A204.1 (cell line): ENCODE measurements around the gene CCNQ.

Experiments
- FAIRE-seq: peaks from 2 replicates; lab custom pipeline; 2012; peaks lifted over from hg19 to GRCh38; lab: Jason Lieb, UNC

CCNQ gene

DNA sequence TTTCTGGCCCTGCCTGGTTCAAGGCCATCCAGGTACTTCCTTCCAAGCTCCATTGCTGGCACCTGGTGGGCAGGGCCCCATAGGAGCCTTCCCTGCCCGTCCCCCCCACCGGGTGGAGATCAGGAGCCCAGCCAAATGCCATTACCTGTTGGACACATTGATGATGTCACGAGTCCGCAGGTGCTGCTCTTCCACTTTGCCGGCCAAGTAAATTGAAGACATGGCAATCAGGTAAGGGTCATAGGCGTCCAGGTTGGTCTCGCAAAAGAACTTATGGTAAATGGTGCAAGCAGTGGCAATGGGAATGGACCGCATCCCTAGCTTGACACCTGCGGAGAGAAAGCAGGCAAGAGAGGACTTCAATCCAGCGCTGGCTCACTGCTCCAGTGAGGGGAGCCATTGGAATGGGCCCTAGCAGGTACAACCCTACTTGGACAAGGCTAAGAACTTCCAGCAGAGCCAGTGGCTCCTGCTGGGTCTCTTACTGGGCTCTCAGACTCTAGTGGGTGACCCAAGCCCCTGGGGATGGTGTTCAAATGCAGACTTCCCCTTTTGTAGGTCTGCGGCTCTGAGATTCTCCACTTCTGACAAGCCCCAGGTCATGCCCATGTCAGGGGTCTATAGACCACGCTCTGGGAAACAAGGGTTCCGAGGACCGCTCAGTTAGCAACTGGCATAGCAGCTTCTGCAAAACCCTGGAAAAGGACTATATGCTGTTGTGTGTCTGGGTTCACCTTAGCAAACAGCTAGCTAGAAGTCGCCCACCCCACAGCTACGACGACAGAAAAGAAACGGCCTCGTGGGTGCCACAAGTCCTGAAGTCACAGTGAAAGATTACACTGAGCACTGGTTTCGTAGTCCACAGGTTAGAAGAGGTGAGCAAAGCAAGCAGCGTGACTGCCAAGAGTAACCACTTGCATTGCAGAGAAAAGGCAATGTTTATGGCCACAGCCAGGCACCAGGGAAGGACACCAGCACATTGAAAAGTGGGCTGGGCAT is 2.8 kb downstream of the CCNQ start:
- no peak for FAIRE-seq

GRCh38 chrX:153595387-153595786 is 3.6 kb downstream of the CCNQ start:
- no peak for FAIRE-seq

DNA sequence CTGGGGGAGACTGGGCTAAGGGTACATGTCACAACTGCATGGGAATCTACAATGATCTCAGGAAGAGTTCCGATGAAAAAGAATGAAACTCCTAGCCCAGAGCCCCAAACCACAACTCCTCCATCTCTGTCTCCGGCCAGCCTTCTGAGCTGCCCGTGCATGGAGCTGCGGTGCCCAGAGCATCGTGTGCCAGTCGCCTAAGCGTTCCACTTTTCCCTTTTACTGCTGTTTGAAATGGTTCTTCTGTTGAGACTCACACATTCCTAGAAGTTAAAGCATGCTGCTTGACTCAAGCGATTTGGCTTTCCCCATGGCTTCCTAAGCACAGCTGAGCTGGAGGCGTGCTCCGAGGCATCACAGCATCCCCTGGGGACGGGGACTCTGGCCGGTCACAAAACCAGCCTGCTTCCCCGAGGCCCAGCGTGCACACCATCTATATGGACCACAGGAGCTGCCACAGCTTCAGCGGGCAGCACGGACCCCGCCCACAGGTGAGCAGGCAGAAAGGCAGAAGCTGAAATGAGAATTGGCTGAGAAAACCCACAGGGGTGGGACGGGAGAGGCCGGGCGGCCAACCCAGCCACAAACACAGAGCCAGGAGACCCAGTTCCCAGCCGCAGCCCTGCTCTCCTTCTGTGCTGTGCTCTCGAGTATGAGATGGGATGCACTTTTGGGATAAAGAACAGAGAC is 5.0 kb downstream of the CCNQ start:
- FAIRE-seq, result no peak

- no peak for FAIRE-seq
Observed at GRCh38 chrX:153592966-153593688, 5.8 kb downstream of the CCNQ start.

DNA sequence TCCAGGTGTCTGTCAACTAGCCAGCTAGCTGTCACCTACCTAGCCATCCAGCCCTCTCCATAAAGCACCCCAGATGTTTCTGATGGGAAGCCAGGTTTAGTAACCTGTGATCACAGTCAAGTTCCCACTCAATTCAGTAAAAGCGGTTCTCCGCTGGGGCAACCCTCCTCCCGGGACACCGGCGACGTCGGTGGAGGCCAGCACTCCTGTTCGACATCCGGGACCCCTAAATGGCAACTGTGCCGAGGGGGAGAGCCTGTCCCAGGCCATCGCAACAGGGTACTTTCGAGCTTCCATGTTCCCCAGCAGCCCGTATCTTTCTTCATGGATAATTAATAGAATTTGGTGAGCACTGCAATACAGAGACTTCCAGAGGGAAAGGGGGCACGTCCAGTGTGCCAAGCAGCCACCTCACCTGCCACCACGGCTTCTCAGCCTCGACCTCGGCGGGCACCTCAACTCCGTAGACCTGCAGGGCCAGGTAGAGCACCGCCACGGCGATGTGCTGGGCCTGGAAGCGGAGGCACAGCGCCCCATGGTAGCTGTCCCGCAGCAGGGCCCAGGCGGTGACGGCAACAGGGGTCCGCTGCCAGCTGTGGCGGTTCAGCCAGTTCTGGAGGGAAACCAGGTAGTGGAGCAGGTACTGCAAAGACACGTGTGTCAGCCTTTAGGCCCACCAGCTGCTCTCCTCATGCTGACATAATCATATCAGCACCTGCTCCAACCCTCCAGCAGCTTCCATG is 6.7 kb downstream of the CCNQ start:
- FAIRE-seq, result no peak

GRCh38 chrX:153590961-153591956 is 7.7 kb downstream of the CCNQ start:
- no peak for FAIRE-seq

GRCh38 chrX:153588782-153589446 is 10.0 kb downstream of the CCNQ start:
- FAIRE-seq, result no peak

GRCh38 chrX:153588021-153588781 is 10.7 kb downstream of the CCNQ start:
- FAIRE-seq, result no peak

- FAIRE-seq, result no peak
Observed at GRCh38 chrX:153587342-153587741, 11.6 kb downstream of the CCNQ start.

DNA sequence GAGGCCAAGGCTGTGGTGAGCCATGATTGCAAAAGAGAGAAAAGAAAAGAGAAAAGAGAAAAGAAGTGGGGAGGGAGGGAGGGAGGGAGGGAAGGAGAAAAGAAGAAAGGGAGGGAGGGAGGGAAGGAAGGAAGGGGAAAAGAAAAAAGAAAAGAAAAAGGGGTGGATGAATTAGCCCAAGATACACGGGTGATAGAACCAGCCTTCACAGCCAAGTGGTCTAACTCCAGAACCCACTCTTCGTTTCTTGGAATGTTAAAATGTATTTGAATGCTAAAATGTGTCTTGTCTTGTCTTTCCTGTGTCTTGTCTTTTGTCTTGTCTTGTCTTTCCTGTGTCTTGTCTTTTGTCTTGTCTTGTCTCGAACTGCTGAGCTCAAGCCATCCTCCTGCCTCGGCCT is 13.1 kb downstream of the CCNQ start:
- no peak for FAIRE-seq

DNA sequence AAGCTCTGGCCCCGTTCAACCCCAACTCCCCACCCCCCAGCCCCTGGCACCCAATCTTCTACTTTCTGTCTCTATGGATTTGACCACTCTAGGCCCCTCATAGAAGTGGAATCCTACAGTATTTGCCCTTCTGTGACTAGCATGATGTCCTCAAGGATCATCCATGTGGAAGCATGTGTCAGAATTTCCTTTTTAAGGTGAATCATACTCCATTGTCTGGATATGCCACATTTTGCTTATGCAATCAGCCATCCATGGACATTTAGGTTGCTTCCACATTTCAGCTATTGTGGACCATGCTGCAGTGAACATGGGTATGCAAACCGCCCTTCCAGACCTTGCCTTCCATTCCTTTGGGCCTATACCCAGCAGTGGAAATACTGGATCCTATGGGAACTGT is 15.5 kb downstream of the CCNQ start:
- FAIRE-seq, result no peak

DNA sequence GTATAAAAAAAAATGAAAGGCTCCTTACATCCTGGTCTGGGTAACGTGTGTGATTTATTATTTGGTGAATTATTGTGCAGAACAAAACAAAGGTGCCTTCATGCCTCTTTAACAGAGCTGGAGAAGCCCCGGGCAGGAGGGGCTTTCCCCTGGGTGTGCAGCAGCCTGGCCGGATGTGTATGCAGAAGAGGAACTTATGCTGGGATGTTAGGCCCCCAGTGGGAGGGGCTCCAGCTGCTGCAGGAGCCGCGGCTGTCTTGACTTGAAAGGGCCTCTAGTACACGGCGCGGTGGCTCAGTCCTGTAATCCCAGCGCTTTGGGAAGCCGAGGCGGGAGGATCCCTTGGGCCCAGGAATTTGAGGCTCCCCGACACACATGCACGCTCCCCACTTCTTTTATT is 16.0 kb downstream of the CCNQ start:
- FAIRE-seq, result no peak

DNA sequence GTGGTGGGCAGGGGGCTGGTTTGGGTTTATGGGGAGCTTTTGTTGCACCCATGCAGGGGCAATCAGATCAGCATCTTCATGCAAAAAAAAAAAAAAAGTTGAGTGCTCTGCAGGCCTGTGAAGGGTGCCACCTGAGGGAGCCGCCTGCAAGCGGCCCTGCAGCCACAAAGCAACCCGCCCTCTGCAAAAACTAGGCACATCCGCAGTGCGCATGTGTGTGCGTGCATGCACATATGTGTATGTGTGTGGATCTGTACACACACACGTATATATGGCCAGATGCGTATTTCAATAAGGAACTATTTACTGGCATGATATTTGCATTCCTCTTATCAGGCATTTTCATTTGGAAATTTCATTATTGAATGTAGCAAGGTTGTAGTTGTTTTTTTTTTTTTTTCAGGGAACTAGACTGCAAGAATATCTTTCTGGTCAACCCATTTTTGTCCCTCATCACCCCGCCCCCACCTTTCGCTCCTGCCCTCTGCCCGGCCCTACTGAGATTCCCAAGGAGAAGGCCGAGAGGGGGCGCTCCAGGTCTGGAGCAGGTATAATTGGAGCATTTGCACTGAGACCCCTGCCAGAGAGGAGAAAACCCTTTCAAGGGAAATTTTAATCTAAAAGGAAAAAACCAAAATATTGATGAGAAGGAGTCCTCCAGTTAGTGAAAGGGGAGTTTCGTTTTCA is 18.1 kb downstream of the CCNQ start:
- no peak for FAIRE-seq

DNA sequence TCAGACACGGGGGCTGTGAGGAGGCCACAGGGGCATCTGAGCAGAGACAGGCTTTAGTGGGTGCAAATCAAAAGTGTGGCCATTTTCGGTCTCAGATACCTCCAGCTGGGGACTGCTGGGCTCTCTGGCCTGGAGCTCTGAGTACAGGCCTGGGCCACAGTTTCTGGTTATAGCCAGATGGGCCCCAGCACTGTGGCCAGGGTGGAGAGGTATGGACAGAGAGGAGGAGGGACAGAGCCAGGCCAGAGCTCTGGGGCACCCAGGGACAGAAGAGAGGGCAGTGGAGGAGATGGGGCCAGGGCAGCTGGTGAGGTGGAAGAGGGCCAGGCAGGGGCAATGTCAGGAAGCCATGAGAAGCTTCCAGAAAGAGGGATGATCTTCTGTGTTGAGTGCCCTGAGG is 20.1 kb downstream of the CCNQ start:
- no peak for FAIRE-seq

DNA sequence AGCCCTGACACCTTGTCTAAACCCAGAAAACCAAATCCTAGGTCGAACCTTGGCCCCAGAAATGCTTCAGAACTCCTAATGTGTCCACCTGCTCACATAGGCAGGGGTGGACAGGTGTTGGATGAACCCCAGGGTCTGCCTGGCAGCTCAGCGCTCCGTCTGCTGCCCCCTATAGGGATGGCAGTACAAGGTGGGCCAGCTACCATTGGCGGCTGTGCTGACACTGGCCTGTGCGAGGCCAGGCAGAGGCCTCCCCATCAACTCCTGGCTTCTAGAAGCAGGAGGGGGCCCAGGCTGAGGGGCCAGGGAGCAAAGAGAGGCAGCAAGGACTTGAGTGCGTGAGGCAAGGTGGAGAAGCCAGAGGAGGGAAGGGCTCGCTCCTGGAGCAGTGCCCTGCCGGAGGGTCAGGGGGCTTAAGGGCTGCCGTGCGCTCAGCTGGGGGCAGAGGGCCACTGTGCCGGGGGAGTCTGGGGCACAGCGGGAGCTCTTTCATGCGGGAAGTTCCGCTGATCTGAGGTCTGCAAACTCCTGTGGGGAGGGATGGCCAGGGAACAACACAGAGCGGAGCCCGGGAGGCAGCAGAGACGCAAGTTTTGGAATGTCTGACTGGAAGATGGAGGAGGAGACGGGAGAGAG is 20.6 kb downstream of the CCNQ start:
- no peak for FAIRE-seq

DNA sequence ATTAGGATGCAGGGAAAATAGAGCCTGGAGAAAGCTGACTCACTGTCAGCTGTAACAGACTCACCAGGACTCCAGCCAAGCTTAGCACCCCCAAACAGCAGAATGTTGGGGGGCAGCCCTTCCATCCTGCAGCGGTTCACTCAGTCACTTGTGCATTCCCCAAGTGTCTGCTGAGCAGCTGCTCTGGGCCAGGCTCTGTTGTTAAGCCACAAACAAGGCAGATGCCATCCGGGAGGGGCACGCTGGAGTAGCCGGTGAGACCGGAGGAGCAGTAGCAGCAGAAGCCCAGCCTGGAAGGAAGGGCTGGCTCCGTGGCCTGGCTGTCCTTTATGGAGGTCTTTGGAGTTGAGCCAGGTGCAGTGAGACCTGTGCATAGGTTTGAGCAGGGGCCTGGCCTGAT is 22.0 kb downstream of the CCNQ start:
- no peak for FAIRE-seq

DNA sequence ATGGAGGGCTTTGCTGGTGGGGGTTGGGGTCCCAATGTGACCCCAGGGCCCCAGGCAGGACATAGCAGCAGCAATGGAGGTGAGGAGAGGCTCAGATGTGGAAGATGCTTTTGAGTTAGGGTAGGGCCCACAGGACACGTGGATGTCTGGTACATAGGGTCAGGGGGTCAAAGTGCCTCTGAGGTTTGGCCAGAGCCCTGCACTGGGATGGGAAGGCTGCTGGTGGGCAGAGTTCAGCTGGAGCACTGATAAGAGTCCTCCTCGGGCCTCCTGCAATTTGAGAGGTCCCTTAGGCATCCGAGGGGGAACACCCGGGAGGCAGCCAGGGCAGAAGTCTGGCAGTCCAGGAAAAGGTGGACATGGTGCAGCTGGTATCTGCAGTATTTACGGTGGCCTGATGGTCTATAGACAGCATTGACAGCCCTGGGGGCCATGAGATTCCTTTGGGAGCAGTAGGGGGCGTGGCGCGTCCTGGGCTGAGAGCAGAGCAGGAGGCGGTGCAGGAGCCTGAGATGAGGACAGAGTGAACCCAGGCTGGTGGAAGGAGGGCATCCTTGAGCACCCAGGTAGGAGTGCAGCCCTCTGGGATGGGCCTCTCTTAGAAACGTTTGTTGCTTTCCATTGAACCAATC is 22.6 kb downstream of the CCNQ start:
- no peak for FAIRE-seq

DNA sequence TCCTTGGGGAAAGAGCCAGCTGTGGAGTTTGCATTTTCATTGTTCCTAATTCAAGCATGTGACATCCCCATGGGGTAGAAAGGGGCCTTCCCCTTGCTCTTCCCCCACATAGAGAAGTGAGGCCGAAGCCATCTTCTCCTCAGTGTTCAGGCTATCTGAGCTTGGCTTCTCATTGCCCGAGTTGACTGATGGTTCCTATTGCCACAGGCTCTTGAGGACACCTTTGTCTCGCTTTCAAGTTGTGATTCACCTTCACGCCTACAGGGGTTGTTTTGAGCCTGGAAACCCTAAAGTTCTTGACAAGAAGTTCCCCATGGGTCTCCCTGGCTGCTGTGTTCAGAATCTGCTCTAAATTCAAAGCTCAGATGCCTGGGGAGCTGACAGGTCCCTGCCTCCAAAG is 25.0 kb downstream of the CCNQ start:
- no peak for FAIRE-seq
